IMR-90 (cell line): ENCODE results near the gene CARD10. TPM values are rescaled to one million over a fixed set of nuclear protein-coding genes. Genes with fewer than 3 reads are reported as not detected.

ENCODE experiments used
- ATAC-seq: fragments of 200-7000 bp; cut with Tn5 transposase; 2 replicates; pipeline ENCODE4 v1.9.1; 2020; ENCODE audit warnings: low read depth, mild to moderate bottlenecking, moderate library complexity
- BruUV-seq: library from RNA; stranded (reverse); fragments of 400-500 nt; replicated peaks from 2 replicates; lab custom pipeline; 2021; lab: Mats Ljungman, UMichigan
- CTCF ChIA-PET: fragments of 300-600 bp; formaldehyde crosslinking; extraction: SDS; loops from one replicate; lab custom pipeline; 2021; ENCODE audit warnings: antibody characterized with exemption; lab: Yijun Ruan, JAX
- POLR2A ChIA-PET: fragments of 300-600 bp; sonication (Branson Sonifier 250); formaldehyde crosslinking; loops from one replicate; lab custom pipeline; 2022; ENCODE audit warnings: antibody characterized with exemption; ENCODE audit not compliant: unreplicated experiment; lab: Charles Lee
- DNase-seq: peaks from one replicate; pipeline ENCODE4 v3.0.0; 2013
- H2AFZ ChIP-seq: replicated peaks from 2 replicates; pipeline ENCODE3; 2013; ENCODE audit warnings: low read length, mild to moderate bottlenecking; ENCODE audit not compliant: poor library complexity
- H2AK5ac ChIP-seq: 2 replicates; pipeline ENCODE4 v1.6.1; 2013; ENCODE audit warnings: low read depth, low read length, inconsistent platforms
- H2AK9ac ChIP-seq: replicated peaks from 2 replicates; pipeline ENCODE3; 2013; ENCODE audit warnings: mild to moderate bottlenecking, low read depth, low read length, moderate library complexity; ENCODE audit not compliant: poor library complexity
- H2BK120ac ChIP-seq: 2 replicates; pipeline ENCODE4 v1.6.1; 2013; ENCODE audit warnings: low read depth, low read length, inconsistent platforms
- H2BK15ac ChIP-seq: 3 replicates; pipeline ENCODE4 v1.6.1; 2013; ENCODE audit warnings: low read depth, low read length, inconsistent platforms
- H2BK20ac ChIP-seq: 2 replicates; pipeline ENCODE4 v1.6.1; 2013; ENCODE audit warnings: low read depth, mild to moderate bottlenecking, inconsistent platforms, low read length, moderate library complexity
- H2BK5ac ChIP-seq: 2 replicates; pipeline ENCODE4 v1.6.1; 2013; ENCODE audit warnings: mild to moderate bottlenecking, low read depth, low read length, inconsistent platforms; ENCODE audit not compliant: poor library complexity, severe bottlenecking
- H3K14ac ChIP-seq: replicated peaks from 2 replicates; pipeline ENCODE4 v1.6.1; 2013; ENCODE audit warnings: low read depth, low read length, inconsistent platforms
- H3K18ac ChIP-seq: 2 replicates; pipeline ENCODE4 v1.6.1; 2013; ENCODE audit warnings: low read depth, low read length, control low read depth
- H3K23ac ChIP-seq: 2 replicates; pipeline ENCODE4 v1.6.1; 2013; ENCODE audit warnings: low read depth, low read length, inconsistent platforms
- H3K27ac ChIP-seq: 2 replicates; pipeline ENCODE4 v1.5.1; 2013; ENCODE audit warnings: mild to moderate bottlenecking, control low read depth, low read length; ENCODE audit not compliant: insufficient read depth
- H3K27me3 ChIP-seq: 2 replicates; pipeline ENCODE4 v1.6.1; 2013; ENCODE audit warnings: low read length; ENCODE audit not compliant: control insufficient read depth, insufficient read depth
- H3K36me3 ChIP-seq: 2 replicates; pipeline ENCODE4 v1.6.1; 2013; ENCODE audit warnings: low read length, mixed read lengths; ENCODE audit not compliant: control insufficient read depth, insufficient read depth
- H3K4ac ChIP-seq: 2 replicates; pipeline ENCODE4 v1.6.1; 2013; ENCODE audit warnings: low read depth, low read length, inconsistent platforms
- H3K4me1 ChIP-seq: 2 replicates; pipeline ENCODE4 v1.6.1; 2013; ENCODE audit warnings: low read length, mixed read lengths; ENCODE audit not compliant: control insufficient read depth, insufficient read depth
- H3K4me2 ChIP-seq: 2 replicates; pipeline ENCODE4 v1.6.1; 2013; ENCODE audit warnings: low read depth, mild to moderate bottlenecking, control low read depth, low read length, moderate library complexity
- H3K4me3 ChIP-seq: 2 replicates; pipeline ENCODE4 v1.5.1; 2013; ENCODE audit warnings: low read depth, mild to moderate bottlenecking, control low read depth, low read length, moderate library complexity; ENCODE audit not compliant: insufficient read depth
- H3K56ac ChIP-seq: 2 replicates; pipeline ENCODE4 v1.6.1; 2013; ENCODE audit warnings: low read length, inconsistent platforms; ENCODE audit not compliant: insufficient read depth; ENCODE audit errors: extremely low read depth
- H3K79me1 ChIP-seq, 2 experiments: 2 replicates each; pipeline ENCODE4 v1.6.1; 2013; ENCODE audit warnings: low read length in 2 of 2, inconsistent platforms in 1 of 2, low read depth in 1 of 2
- H3K9ac ChIP-seq: 2 replicates; pipeline ENCODE4 v1.6.1; 2013; ENCODE audit warnings: low read depth, low read length, control low read depth
- H3K9me1 ChIP-seq: 2 replicates; pipeline ENCODE4 v1.6.1; 2013; ENCODE audit warnings: low read length, inconsistent platforms; ENCODE audit not compliant: insufficient read depth
- H3K9me3 ChIP-seq: 2 replicates; pipeline ENCODE4 v1.6.1; 2013; ENCODE audit warnings: low read length; ENCODE audit not compliant: control insufficient read depth, insufficient read depth
- H4K20me1 ChIP-seq: 2 replicates; pipeline ENCODE4 v1.6.1; 2013; ENCODE audit warnings: low read length, inconsistent platforms; ENCODE audit not compliant: insufficient read depth
- H4K5ac ChIP-seq: 2 replicates; pipeline ENCODE4 v1.6.1; 2013; ENCODE audit warnings: mild to moderate bottlenecking, low read depth, low read length, control low read depth
- H4K8ac ChIP-seq, 2 experiments: 2 replicates each; pipeline ENCODE4 v1.6.1; 2013; ENCODE audit warnings: low read depth in 2 of 2, low read length in 2 of 2, control low read depth in 1 of 2, inconsistent platforms in 1 of 2
- H4K91ac ChIP-seq: 2 replicates; pipeline ENCODE4 v1.6.1; 2013; ENCODE audit warnings: low read depth, low read length, inconsistent platforms; ENCODE audit not compliant: insufficient read depth
- CEBPB ChIP-seq: IDR thresholded peaks from 2 replicates; pipeline ENCODE4 v1.6.1; 2012; ENCODE audit warnings: low read depth, low read length, improper control_type of control experiment
- CHD1 ChIP-seq: IDR thresholded peaks from 2 replicates; pipeline ENCODE4 v1.6.1; 2012; ENCODE audit warnings: low read depth, low read length, improper control_type of control experiment
- NFE2L2 ChIP-seq: fragments of 150-350 bp; IDR thresholded peaks from 2 replicates; pipeline ENCODE4 v1.6.1; 2016; ENCODE audit warnings: low read depth, mild to moderate bottlenecking, low read length
- POLR2A ChIP-seq: IDR thresholded peaks from 2 replicates; pipeline ENCODE4 v1.6.1; 2012; ENCODE audit warnings: mild to moderate bottlenecking, low read depth, low read length
- RAD21 ChIP-seq: IDR thresholded peaks from 2 replicates; pipeline ENCODE4 v1.6.1; 2012; ENCODE audit warnings: low read length, improper control_type of control experiment
- RFX5 ChIP-seq: IDR thresholded peaks from 2 replicates; pipeline ENCODE4 v1.8.0; 2012; ENCODE audit warnings: low read depth, mild to moderate bottlenecking, low read length, moderate library complexity
- SMC3 ChIP-seq: fragments of 150-350 bp; IDR thresholded peaks from 2 replicates; pipeline ENCODE4 v1.6.1; 2016; ENCODE audit warnings: low read depth, mild to moderate bottlenecking, antibody characterized with exemption, low read length, moderate library complexity
- USF2 ChIP-seq: fragments of 150-350 bp; IDR thresholded peaks from 2 replicates; pipeline ENCODE4 v1.6.1; 2017; ENCODE audit warnings: mild to moderate bottlenecking, antibody characterized with exemption, low read length, low read depth
- WGBS, 2 experiments: methylation state at CpG; one replicate each; pipeline versions ENCODE4 v1.1.5 to v1.1.7; 2013; ENCODE audit warnings: missing lambda C conversion rate in 2 of 2; ENCODE audit not compliant: insufficient read length in 1 of 2; ENCODE audit errors: extremely low coverage in 2 of 2; 5-methylcytosine and 5-hydroxymethylcytosine counted together
- dilution Hi-C: fragments of 300-500 bp; cut with HindIII; formaldehyde crosslinking; loops from one replicate; pipeline ENCODE4 v1.14.3; 2018; ENCODE audit warnings: low sequenced_read_pairs; ENCODE audit not compliant: unreplicated experiment
- in situ Hi-C: fragments of 300-500 bp; cut with MboI; formaldehyde crosslinking; loops from 3 replicates; pipeline ENCODE4 v1.14.3; 2019; ENCODE audit warnings: low sequenced_read_pairs, inconsistent platforms, mixed read lengths
- intact Hi-C: fragments of 100-400 bp; cut with micrococcal nuclease; formaldehyde crosslinking; loops from 2 replicates; pipeline ENCODE4 v1.10.0; 2022
- polyA plus RNA-seq, 3 experiments: library from polyadenylated mRNA; depleted of rRNA; stranded (reverse); fragments of >200 nt; gene quantifications; 2 replicates each; pipeline ENCODE4 v1.2.3, GENCODE V29; 2012; ENCODE audit warnings: low replicate concordance in 1 of 3
- total RNA-seq: library from RNA; depleted of rRNA; stranded (reverse); fragments of >200 nt; gene quantifications from 2 replicates; pipeline ENCODE4 v1.2.3, GENCODE V29; 2012

The CARD10 gene
- total and polyA plus RNA-seq, 2 of the 4 experiments (the other 2 are of a cell fraction): 6.1 to 18.4 TPM

GRCh38 chr22:37448516-37449127 is 70.6 kb downstream of the CARD10 start:
- BruUV-seq: no TSS peak
- no peak for DNase-seq

More at GRCh38 chr22:37448516-37449127, 70.6 kb downstream of the CARD10 start:
- no CpG with 5 or more reads among the region's 18 CpGs for WGBS, 2 experiments
- Histone ChIP-seq H4K91ac (0 out of 2 replicates have a peak overlapping the region, but pooled peaks have one; percentile 21), H2AK5ac (peak overlapping the region; percentile 33; the same call in 1 of the 2 replicates), H3K9ac (no peak overlapping the region), H2BK120ac (no peak overlapping the region), H3K27me3 (no peaks in the 10 kb centered on the region), H3K14ac (no peak overlapping the region), H2BK20ac (no peak overlapping the region), H3K79me1 (no peaks in the 10 kb centered on the region), H4K5ac (no peak overlapping the region), H3K18ac (no peak overlapping the region), H2AFZ (peak overlapping the region; percentile 65), H2BK15ac (no peak overlapping the region), H3K23ac (no peak overlapping the region), H4K8ac (no peak overlapping the region), H3K4me3 (no peak overlapping the region), H3K27ac (no peak overlapping the region), H3K4ac (no peak overlapping the region), H3K9me3 (no peaks in the 10 kb centered on the region), H3K36me3 (no peaks in the 10 kb centered on the region), H2BK5ac (no peak overlapping the region), H3K4me2 (no peak overlapping the region), H4K20me1 (no peaks in the 10 kb centered on the region), H3K4me1 (no peaks in the 10 kb centered on the region), H3K56ac (no peak overlapping the region), H3K9me1 (no peaks in the 10 kb centered on the region), H2AK9ac (peak overlapping the region; percentile 70)
- ATAC-seq: no peak
- in situ Hi-C loops (no loop called here), intact Hi-C loops (no loop called here), dilution Hi-C loops (no loop called here)
- ChIA-PET CTCF (interaction anchor here (0.6 to 1.0 kb wide), 2 partner anchors 20 to 24 kb away, joined by 3 to 4 read pairs; no protein-coding TSS in a partner anchor), POLR2A (no interaction called here)
- no peak for TF ChIP-seq USF2
- no peak for TF ChIP-seq RAD21
- TF ChIP-seq CHD1: no peak
- TF ChIP-seq NFE2L2: no peak
- no peak for TF ChIP-seq RFX5
- no peak for TF ChIP-seq CEBPB
- no peak for TF ChIP-seq POLR2A
- TF ChIP-seq SMC3: no peak
